CD8-positive, alpha-beta memory T cell (primary cell): ENCODE results near the gene HTRA3. TPM values are rescaled to one million over a fixed set of nuclear protein-coding genes. Genes with fewer than 3 reads are reported as not detected.

Source experiments
- CTCF ChIA-PET: fragments of 350-600 bp; sonication (Branson Sonifier 250); formaldehyde crosslinking; loops from one replicate; lab custom pipeline; 2021; ENCODE audit warnings: antibody characterized with exemption; lab: Charles Lee
- POLR2A ChIA-PET: fragments of 350-600 bp; sonication (Branson Sonifier 250); formaldehyde crosslinking; loops from one replicate; lab custom pipeline; 2021; ENCODE audit warnings: antibody characterized with exemption; lab: Charles Lee
- DNase-seq, 5 donors: peaks; one replicate each; pipeline versions ENCODE4 v3.0.0 to v3.0.0-alpha.2; 2020 to 2022; ENCODE audit warnings: mixed read lengths in 1 of 5
- H3K27ac ChIP-seq: one replicate; pipeline ENCODE4 v1.7.0; 2013; ENCODE audit warnings: low read depth, mild to moderate bottlenecking, low read length, moderate library complexity
- H3K27me3 ChIP-seq: 2 replicates; pipeline ENCODE4 v1.7.0; 2013; ENCODE audit warnings: low read length, mild to moderate bottlenecking; ENCODE audit not compliant: insufficient read depth, poor library complexity, severe bottlenecking
- H3K36me3 ChIP-seq: 2 replicates; pipeline ENCODE4 v1.7.0; 2013; ENCODE audit warnings: mild to moderate bottlenecking, low read length, moderate library complexity; ENCODE audit not compliant: insufficient read depth
- H3K4me1 ChIP-seq: 2 replicates; pipeline ENCODE4 v1.7.0; 2013; ENCODE audit warnings: mild to moderate bottlenecking, low read length, moderate library complexity; ENCODE audit not compliant: insufficient read depth
- H3K4me3 ChIP-seq: 2 replicates; pipeline ENCODE4 v1.7.0; 2013; ENCODE audit warnings: mild to moderate bottlenecking, low read length
- H3K9me3 ChIP-seq: 2 replicates; pipeline ENCODE4 v1.7.0; 2013; ENCODE audit warnings: mild to moderate bottlenecking, low read length
- H3K27ac Mint-ChIP-seq, 8 donors: one replicate each; pipeline ENCODE4 v1.8.0; 2020 to 2021; ENCODE audit warnings: mixed read lengths in 8 of 8, mild to moderate bottlenecking in 6 of 8, inconsistent platforms in 3 of 8, moderate library complexity in 3 of 8
- H3K27me3 Mint-ChIP-seq, 2 donors: one replicate each; pipeline ENCODE4 v1.8.0; 2020 to 2021; ENCODE audit warnings: mixed read lengths in 2 of 2, mild to moderate bottlenecking in 1 of 2, moderate library complexity in 1 of 2
- H3K36me3 Mint-ChIP-seq, 3 donors: one replicate each; pipeline ENCODE4 v1.8.0; 2020 to 2021; ENCODE audit warnings: mixed read lengths in 3 of 3, inconsistent platforms in 1 of 3, mild to moderate bottlenecking in 1 of 3
- H3K4me1 Mint-ChIP-seq, 3 donors: one replicate each; pipeline ENCODE4 v1.8.0; 2020 to 2021; ENCODE audit warnings: mixed read lengths in 3 of 3, inconsistent platforms in 1 of 3, mild to moderate bottlenecking in 1 of 3
- H3K4me3 Mint-ChIP-seq, 7 donors: one replicate each; pipeline ENCODE4 v1.8.0; 2020 to 2021; ENCODE audit warnings: mixed read lengths in 7 of 7, mild to moderate bottlenecking in 6 of 7, moderate library complexity in 4 of 7, inconsistent platforms in 2 of 7
- H3K9me3 Mint-ChIP-seq, 5 donors: one replicate each; pipeline ENCODE4 v1.8.0; 2020 to 2022; ENCODE audit warnings: mixed read lengths in 5 of 5, mild to moderate bottlenecking in 3 of 5, moderate library complexity in 2 of 5, inconsistent platforms in 1 of 5
- polyA plus RNA-seq: library from polyadenylated mRNA; unstranded; fragments of 300-500 nt; fragmentation: Illumina TruSeq; gene quantifications from one replicate; pipeline ENCODE4 v1.2.3, GENCODE V29; 2021
- total RNA-seq, 2 experiments: library from RNA; stranded (reverse); gene quantifications; one replicate each; pipeline ENCODE4 v1.2.3, GENCODE V29; 2021

Gene HTRA3
- total and polyA plus RNA-seq, 3 experiments from 2014 or later: not detected

- Histone ChIP-seq H3K27ac (no peak overlapping the region), H3K4me1 (peaks cover 11% of the 10 kb centered on the region), H3K27me3 (no peaks in the 10 kb centered on the region), H3K4me3 (no peak overlapping the region), H3K36me3 (no peaks in the 10 kb centered on the region), H3K9me3 (no peaks in the 10 kb centered on the region)
- Mint-ChIP-seq H3K4me3 (no peak overlapping the region), H3K27ac (no peak overlapping the region), H3K4me1 (peaks cover 5 to 12% (median 8%) of the 10 kb centered on the region in 3 donors), H3K36me3 (peaks cover 0 to 5% (median 2%) of the 10 kb centered on the region in 3 donors), H3K9me3 (no peaks in the 10 kb centered on the region), H3K27me3 (peaks cover 0 to 3% of the 10 kb centered on the region in 2 donors)
- DNase-seq: no peak
- POLR2A ChIA-PET: no interaction called here
- CTCF ChIA-PET: interaction anchor here (1.3 kb wide), 2 partner anchors 17 to 45 kb away, joined by 3 to 4 read pairs; no protein-coding TSS in a partner anchor
Observed at GRCh38 chr4:8244931-8245460, 24.6 kb upstream of the HTRA3 start.

- Mint-ChIP-seq H3K36me3 (peaks cover 0 to 2% (median 2%) of the 10 kb centered on the region in 3 donors), H3K9me3 (no peaks in the 10 kb centered on the region), H3K27ac (no peak overlapping the region), H3K27me3 (peaks cover 0 to 3% of the 10 kb centered on the region in 2 donors), H3K4me3 (no peak overlapping the region), H3K4me1 (peaks cover 5 to 11% (median 8%) of the 10 kb centered on the region in 3 donors)
- peaks cover 11% of the 10 kb centered on the region for H3K4me1 ChIP-seq
- ChIA-PET CTCF (interaction anchor here (1.3 kb wide), 1 partner anchor 46 kb away, joined by 3 read pairs; no protein-coding TSS in a partner anchor), POLR2A (no interaction called here)
- DNase-seq: no peak
- H3K9me3 ChIP-seq: no peaks in the 10 kb centered on the region
- no peak overlapping the region for H3K4me3 ChIP-seq
- H3K27me3 ChIP-seq: no peaks in the 10 kb centered on the region
- no peaks in the 10 kb centered on the region for H3K36me3 ChIP-seq
- no peak overlapping the region for H3K27ac ChIP-seq
Observed at GRCh38 chr4:8245884-8246833, 23.4 kb upstream of the HTRA3 start.

GRCh38 chr4:8247047-8247930, 22.3 kb upstream of the HTRA3 start:
- DNase-seq: no peak
- H3K9me3 ChIP-seq: no peaks in the 10 kb centered on the region
- no peak overlapping the region for H3K27ac ChIP-seq
- H3K9me3 Mint-ChIP-seq: no peaks in the 10 kb centered on the region
- peaks cover 0 to 1% (median 0%) of the 10 kb centered on the region in 3 donors for H3K4me1 Mint-ChIP-seq
- no peak overlapping the region for H3K4me3 Mint-ChIP-seq
- H3K36me3 ChIP-seq: no peaks in the 10 kb centered on the region
- no peaks in the 10 kb centered on the region for H3K27me3 ChIP-seq
- ChIA-PET CTCF (no interaction called here), POLR2A (no interaction called here)
- H3K27me3 Mint-ChIP-seq: peaks cover 0 to 3% of the 10 kb centered on the region in 2 donors
- no peak overlapping the region for H3K27ac Mint-ChIP-seq
- H3K4me3 ChIP-seq: no peak overlapping the region
- no peaks in the 10 kb centered on the region for H3K36me3 Mint-ChIP-seq
- peaks cover 4% of the 10 kb centered on the region for H3K4me1 ChIP-seq

DNA sequence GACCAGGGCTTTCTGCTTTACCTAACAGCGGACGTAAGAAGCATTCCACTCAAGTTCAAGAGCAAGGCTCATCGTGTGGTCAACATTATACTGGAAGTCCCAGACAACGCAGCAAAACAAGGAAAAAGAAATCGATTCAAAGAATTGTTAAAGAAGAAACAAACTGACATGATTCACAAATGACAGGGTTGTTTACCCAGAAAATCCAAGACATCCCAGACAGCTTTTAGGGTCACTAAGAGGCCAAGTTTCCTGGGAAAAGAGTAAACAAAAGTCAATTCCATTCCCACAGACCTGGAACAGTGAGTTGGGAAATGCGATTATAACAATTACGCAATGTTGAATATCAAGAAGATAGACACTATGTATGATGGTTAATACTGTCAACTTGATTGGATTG, 21.5 kb upstream of the HTRA3 start:
- no peaks in the 10 kb centered on the region for H3K4me1 Mint-ChIP-seq
- no peak overlapping the region for H3K27ac ChIP-seq
- no peak overlapping the region for H3K4me3 ChIP-seq
- no peaks in the 10 kb centered on the region for H3K36me3 ChIP-seq
- no peak overlapping the region for H3K4me3 Mint-ChIP-seq
- no peaks in the 10 kb centered on the region for H3K27me3 ChIP-seq
- H3K9me3 Mint-ChIP-seq: no peaks in the 10 kb centered on the region
- H3K4me1 ChIP-seq: no peaks in the 10 kb centered on the region
- ChIA-PET POLR2A (no interaction called here), CTCF (no interaction called here)
- H3K9me3 ChIP-seq: no peaks in the 10 kb centered on the region
- peaks cover 0 to 3% of the 10 kb centered on the region in 2 donors for H3K27me3 Mint-ChIP-seq
- no peaks in the 10 kb centered on the region for H3K36me3 Mint-ChIP-seq
- H3K27ac Mint-ChIP-seq: no peak overlapping the region
- no peak for DNase-seq

DNA sequence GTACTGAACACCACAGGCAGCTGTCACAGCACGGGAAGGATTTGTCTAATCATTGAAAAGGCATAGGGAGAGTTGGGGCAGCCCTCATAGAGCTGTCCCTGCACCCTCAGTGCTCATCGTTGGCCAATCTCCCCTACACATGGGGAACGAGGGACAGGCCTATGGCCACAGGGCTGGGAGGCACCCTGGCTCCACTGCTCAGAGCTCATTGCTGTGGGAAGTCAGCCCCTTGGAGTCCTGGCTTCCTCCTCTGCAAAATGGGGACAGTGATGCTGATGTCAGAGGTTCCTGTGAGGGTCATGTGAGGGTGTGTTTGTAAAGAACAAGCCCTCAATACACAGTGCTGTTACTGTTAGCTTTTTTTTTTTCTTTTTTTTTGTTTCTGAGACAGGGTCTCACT, 19.3 kb upstream of the HTRA3 start:
- Histone ChIP-seq H3K9me3 (no peaks in the 10 kb centered on the region), H3K27ac (no peak overlapping the region), H3K4me1 (no peaks in the 10 kb centered on the region), H3K27me3 (no peaks in the 10 kb centered on the region), H3K36me3 (no peaks in the 10 kb centered on the region), H3K4me3 (no peak overlapping the region)
- CTCF ChIA-PET: interaction anchor here (1.0 kb wide), 1 partner anchor 8 kb away, joined by 3 read pairs; no protein-coding TSS in a partner anchor
- H3K4me3 Mint-ChIP-seq: no peak overlapping the region
- no peaks in the 10 kb centered on the region for H3K4me1 Mint-ChIP-seq
- POLR2A ChIA-PET: interaction anchor here (0.6 kb wide), 1 partner anchor 15 kb away, joined by 3 read pairs; no protein-coding TSS in a partner anchor
- H3K36me3 Mint-ChIP-seq: no peaks in the 10 kb centered on the region
- H3K27ac Mint-ChIP-seq: no peak overlapping the region
- no peak for DNase-seq
- H3K9me3 Mint-ChIP-seq: no peaks in the 10 kb centered on the region
- H3K27me3 Mint-ChIP-seq: peaks cover 0 to 3% of the 10 kb centered on the region in 2 donors

- Mint-ChIP-seq H3K27ac (no peak overlapping the region), H3K4me3 (no peak overlapping the region), H3K9me3 (no peaks in the 10 kb centered on the region), H3K36me3 (no peaks in the 10 kb centered on the region), H3K27me3 (peaks cover 0 to 2% of the 10 kb centered on the region in 2 donors), H3K4me1 (no peaks in the 10 kb centered on the region)
- POLR2A ChIA-PET: no interaction called here
- Histone ChIP-seq H3K27me3 (no peaks in the 10 kb centered on the region), H3K4me3 (no peak overlapping the region), H3K36me3 (no peaks in the 10 kb centered on the region), H3K9me3 (no peaks in the 10 kb centered on the region), H3K27ac (no peak overlapping the region), H3K4me1 (no peaks in the 10 kb centered on the region)
- CTCF ChIA-PET: interaction anchor here (1.0 to 1.4 kb wide), 2 partner anchors 9 to 10 kb away, joined by 3 read pairs; no protein-coding TSS in a partner anchor
- no peak for DNase-seq
Observed at GRCh38 chr4:8250637-8251036, 18.9 kb upstream of the HTRA3 start.

DNA sequence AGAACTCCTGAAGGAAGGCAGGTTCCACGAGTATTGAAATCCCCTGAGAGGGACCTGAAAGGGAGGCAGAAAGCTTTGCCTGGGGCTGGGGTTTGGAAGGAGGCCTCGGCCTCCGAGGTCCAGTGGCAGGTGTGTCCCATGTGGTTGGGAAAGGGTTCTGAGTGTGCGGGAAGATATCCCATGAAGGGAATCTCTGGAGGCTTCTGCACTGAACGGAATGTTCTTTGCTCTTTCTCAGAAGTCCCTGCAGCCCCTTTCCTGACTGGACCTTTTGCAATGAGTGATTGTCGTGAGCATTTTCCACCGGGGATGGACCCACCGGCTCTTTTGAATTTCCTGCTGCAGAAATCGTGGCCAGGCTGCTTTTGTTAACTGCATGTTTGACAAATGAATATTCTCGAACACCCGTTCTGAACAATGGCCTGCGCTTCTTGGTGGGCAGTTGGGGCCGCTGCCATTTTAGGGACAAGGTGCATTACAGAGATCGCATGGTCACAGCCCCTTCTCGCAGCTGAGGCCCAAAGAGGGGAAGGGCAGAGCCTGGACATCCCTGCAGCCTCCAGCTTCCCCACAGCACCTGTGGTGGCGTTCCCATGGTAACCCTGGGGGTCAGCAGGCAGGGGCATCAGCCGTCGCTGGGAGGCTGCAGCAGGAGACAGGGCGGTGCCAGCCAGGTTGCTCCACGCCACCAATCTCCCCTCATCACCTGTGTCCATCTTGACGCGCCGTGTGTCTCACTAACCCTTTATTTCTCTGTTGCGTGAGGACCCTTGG, 18.3 kb upstream of the HTRA3 start:
- ChIA-PET POLR2A (no interaction called here), CTCF (interaction anchor here (1.0 to 1.4 kb wide), 2 partner anchors 9 to 11 kb away, joined by 3 read pairs; no protein-coding TSS in a partner anchor)
- H3K36me3 Mint-ChIP-seq: no peaks in the 10 kb centered on the region
- no peak overlapping the region for H3K27ac Mint-ChIP-seq
- no peaks in the 10 kb centered on the region for H3K9me3 Mint-ChIP-seq
- no peak overlapping the region for H3K27ac ChIP-seq
- no peaks in the 10 kb centered on the region for H3K9me3 ChIP-seq
- H3K4me3 Mint-ChIP-seq: no peak overlapping the region
- DNase-seq: no peak
- H3K4me1 Mint-ChIP-seq: no peaks in the 10 kb centered on the region
- H3K27me3 ChIP-seq: no peaks in the 10 kb centered on the region
- H3K27me3 Mint-ChIP-seq: no peaks in the 10 kb centered on the region
- no peaks in the 10 kb centered on the region for H3K4me1 ChIP-seq
- no peaks in the 10 kb centered on the region for H3K36me3 ChIP-seq
- H3K4me3 ChIP-seq: no peak overlapping the region
